Immature natural killer cell (primary cell): ENCODE measurements around the gene AKR1A1. TPM values are rescaled to one million over a fixed set of nuclear protein-coding genes. Genes with fewer than 3 reads are reported as not detected.

Source experiments
- DNase-seq, 3 donors: peaks; one replicate each; pipeline ENCODE4 v3.0.0; 2022; ENCODE audit warnings: mixed read lengths in 1 of 3
- H3K27ac Mint-ChIP-seq, 6 donors: one replicate each; pipeline ENCODE4 v1.8.0; 2020; ENCODE audit warnings: mixed read lengths in 6 of 6, mild to moderate bottlenecking in 5 of 6, inconsistent platforms in 4 of 6, moderate library complexity in 3 of 6
- H3K27me3 Mint-ChIP-seq, 3 donors: one replicate each; pipeline ENCODE4 v1.8.0; 2020 to 2021; ENCODE audit warnings: low read depth in 3 of 3, mild to moderate bottlenecking in 3 of 3, mixed read lengths in 3 of 3, moderate library complexity in 3 of 3, inconsistent platforms in 1 of 3
- H3K36me3 Mint-ChIP-seq, 3 donors: one replicate each; pipeline ENCODE4 v1.8.0; 2020; ENCODE audit warnings: mixed read lengths in 3 of 3, inconsistent platforms in 2 of 3, mild to moderate bottlenecking in 2 of 3
- H3K4me1 Mint-ChIP-seq, 2 donors: one replicate each; pipeline ENCODE4 v1.8.0; 2020; ENCODE audit warnings: inconsistent platforms in 2 of 2, mild to moderate bottlenecking in 2 of 2, mixed read lengths in 2 of 2, moderate library complexity in 1 of 2
- H3K4me3 Mint-ChIP-seq, 5 donors: one replicate each; pipeline ENCODE4 v1.8.0; 2020; ENCODE audit warnings: mild to moderate bottlenecking in 5 of 5, mixed read lengths in 5 of 5, inconsistent platforms in 3 of 5, moderate library complexity in 3 of 5
- H3K9me3 Mint-ChIP-seq, 6 donors: one replicate each; pipeline ENCODE4 v1.8.0; 2020; ENCODE audit warnings: mild to moderate bottlenecking in 6 of 6, mixed read lengths in 6 of 6, inconsistent platforms in 4 of 6, moderate library complexity in 3 of 6
- polyA plus RNA-seq, 3 donors: library from polyadenylated mRNA; unstranded; fragments of 300-500 nt; fragmentation: Illumina TruSeq; gene quantifications; one replicate each; pipeline ENCODE4 v1.2.3, GENCODE V29; 2021

The AKR1A1 gene
- polyA plus RNA-seq, 3 donors from 2014 or later: 89.1 to 133 (median 94.6) TPM

DNA sequence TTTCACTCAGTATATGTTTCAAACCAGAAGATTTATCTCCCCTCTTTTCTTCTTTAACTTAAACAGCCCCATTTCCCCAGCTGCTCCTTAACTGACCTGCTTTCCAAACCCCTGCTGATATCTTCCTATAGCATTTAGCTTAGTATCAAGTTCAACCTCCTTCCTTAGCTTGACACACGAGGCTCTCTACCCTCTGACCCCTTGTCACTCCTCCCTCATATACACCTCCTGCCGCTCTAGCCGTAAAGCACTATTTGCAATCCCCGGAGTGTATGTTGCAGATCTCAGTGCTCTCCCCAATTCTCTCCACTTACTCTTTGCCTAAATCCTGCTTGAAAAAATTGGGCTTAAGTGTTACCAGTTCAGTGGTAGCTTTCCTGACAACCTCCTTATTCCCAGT is 13.7 kb upstream of the AKR1A1 start:
- Mint-ChIP-seq H3K27ac (no peak overlapping the region), H3K27me3 (peaks cover under 1 to 13% (median 9%) of the 10 kb centered on the region in 3 donors), H3K36me3 (no peaks in the 10 kb centered on the region), H3K4me3 (no peak overlapping the region), H3K4me1 (no peaks in the 10 kb centered on the region), H3K9me3 (no peaks in the 10 kb centered on the region)
- no peak for DNase-seq

GRCh38 chr1:45541193-45541592 is 9.4 kb upstream of the AKR1A1 start:
- DNase-seq: no peak
- Mint-ChIP-seq H3K36me3 (no peaks in the 10 kb centered on the region), H3K27me3 (peaks cover 0 to 22% (median 8%) of the 10 kb centered on the region in 3 donors), H3K4me1 (peaks cover 17 to 23% of the 10 kb centered on the region in 2 donors), H3K9me3 (no peaks in the 10 kb centered on the region), H3K4me3 (no peak overlapping the region), H3K27ac (no peak overlapping the region)

DNA sequence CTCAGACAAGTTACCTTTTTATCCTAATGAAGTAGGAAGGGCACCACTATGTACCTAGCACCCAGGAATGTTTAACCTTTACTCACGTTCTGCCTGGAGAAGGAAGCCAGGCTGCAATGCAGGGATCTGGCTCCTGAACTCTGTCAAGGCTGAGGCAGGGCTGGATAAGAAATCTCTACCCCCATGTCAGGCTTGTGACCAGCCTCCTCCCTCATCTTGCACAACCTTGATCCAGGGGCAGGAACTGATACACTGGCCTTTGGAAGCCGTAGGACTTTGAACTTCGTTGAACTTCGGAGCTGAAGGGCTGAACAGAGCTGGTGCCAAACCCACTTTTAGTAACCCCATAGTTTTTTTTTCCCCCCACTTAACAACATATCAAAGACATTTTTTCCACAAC is 8.0 kb upstream of the AKR1A1 start:
- H3K9me3 Mint-ChIP-seq: no peaks in the 10 kb centered on the region
- peak overlapping the region in 2 of 6 donors; percentile 36 to 55 for H3K27ac Mint-ChIP-seq
- H3K4me3 Mint-ChIP-seq: peak overlapping the region in 1 of 5 donors; percentile 25
- DNase-seq: no peak
- H3K36me3 Mint-ChIP-seq: no peaks in the 10 kb centered on the region
- peaks cover 17 to 23% of the 10 kb centered on the region in 2 donors for H3K4me1 Mint-ChIP-seq
- peaks cover 2 to 22% (median 6%) of the 10 kb centered on the region in 3 donors for H3K27me3 Mint-ChIP-seq

DNA sequence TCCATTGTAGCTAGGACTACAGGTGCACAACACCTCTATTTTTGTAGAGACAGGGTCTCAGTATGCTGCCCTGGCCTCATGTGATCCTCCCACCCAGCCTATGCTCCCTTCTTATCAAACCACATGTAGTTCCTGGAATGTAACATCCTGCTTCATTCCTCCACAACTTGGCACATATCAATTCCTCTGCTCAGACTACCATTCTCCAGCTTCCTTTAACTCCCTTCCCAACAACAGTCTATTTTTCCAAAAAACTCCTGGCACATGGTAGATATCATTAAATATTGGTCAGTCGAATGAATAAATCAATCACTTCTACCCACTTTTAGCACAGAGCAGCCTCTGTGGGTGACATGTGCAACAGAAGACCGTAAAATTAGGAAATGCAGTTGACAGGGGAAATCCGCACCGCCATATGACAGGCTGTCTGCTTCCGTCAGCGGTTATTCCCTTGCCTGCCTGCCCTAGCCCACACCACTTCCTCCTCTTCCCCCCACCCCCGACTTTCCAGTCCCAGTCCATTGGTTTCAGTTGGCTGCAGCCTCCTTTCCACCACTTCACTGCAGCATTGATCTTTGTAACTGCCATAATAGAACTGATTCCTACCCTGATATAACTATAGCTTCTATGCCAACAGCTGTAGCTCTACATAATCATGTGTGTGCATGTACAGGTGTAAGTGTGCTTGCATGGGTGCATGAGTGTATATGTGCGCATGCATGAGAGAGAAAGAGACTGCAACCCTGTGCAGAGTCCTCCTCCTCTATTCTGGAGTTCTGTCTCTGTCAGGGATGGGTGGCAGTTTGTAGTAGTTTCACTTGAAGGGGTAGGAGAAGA is 6.8 kb upstream of the AKR1A1 start:
- Mint-ChIP-seq H3K4me3 (peak overlapping the region; percentile 38 to 70 (median 63)), H3K9me3 (no peaks in the 10 kb centered on the region)

GRCh38 chr1:45544530-45544929 is 6.1 kb upstream of the AKR1A1 start:
- no peak for DNase-seq
- H3K4me1 Mint-ChIP-seq: peaks cover 17 to 23% of the 10 kb centered on the region in 2 donors
- H3K4me3 Mint-ChIP-seq: no peak overlapping the region
- H3K27ac Mint-ChIP-seq: peak overlapping the region in 4 of 6 donors; percentile 37 to 77 (median 68)
- no peaks in the 10 kb centered on the region for H3K36me3 Mint-ChIP-seq
- H3K27me3 Mint-ChIP-seq: peaks cover 2 to 22% (median 6%) of the 10 kb centered on the region in 3 donors
- H3K9me3 Mint-ChIP-seq: no peaks in the 10 kb centered on the region

More for the DNA sequence above, 6.8 kb upstream of the AKR1A1 start:
- peak; percentile 71 to 76 (median 74) for DNase-seq
- H3K36me3 Mint-ChIP-seq: no peaks in the 10 kb centered on the region
- H3K27me3 Mint-ChIP-seq: peaks cover 2 to 22% (median 6%) of the 10 kb centered on the region in 3 donors
- H3K27ac Mint-ChIP-seq: peak overlapping the region; percentile 32 to 89 (median 78)
- H3K4me1 Mint-ChIP-seq: peaks cover 17 to 23% of the 10 kb centered on the region in 2 donors

DNA sequence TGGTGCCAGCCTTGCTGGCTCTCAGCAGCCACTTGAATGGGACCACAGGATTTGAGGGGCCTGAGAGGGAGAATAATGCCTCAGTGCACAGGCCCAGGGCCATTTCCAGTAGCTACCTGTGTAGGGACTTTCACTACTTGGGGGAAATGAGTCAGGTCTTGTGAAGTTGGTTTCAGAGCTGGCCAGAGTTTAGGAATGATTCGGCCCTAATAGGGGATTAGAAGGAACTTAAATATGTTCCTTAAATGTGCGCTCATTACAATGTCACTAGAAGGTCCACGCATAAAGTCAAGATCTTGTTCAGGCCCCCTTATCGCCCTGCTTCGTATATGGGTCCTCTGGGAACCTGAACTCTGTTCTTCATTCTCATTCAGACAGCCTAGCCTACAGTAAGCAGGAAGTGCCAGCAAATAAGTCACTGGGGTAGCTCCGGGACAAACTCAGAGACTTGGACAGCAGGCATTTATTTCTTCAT is 5.6 kb upstream of the AKR1A1 start:
- Mint-ChIP-seq H3K4me3 (no peak overlapping the region), H3K27ac (peak overlapping the region in 4 of 6 donors; percentile 55 to 77 (median 67)), H3K27me3 (peaks cover 2 to 20% (median 6%) of the 10 kb centered on the region in 3 donors), H3K4me1 (peaks cover 17 to 23% of the 10 kb centered on the region in 2 donors), H3K36me3 (no peaks in the 10 kb centered on the region), H3K9me3 (no peaks in the 10 kb centered on the region)
- DNase-seq: no peak

GRCh38 chr1:45545553-45546310 is 4.9 kb upstream of the AKR1A1 start:
- no peak for DNase-seq
- no peaks in the 10 kb centered on the region for H3K36me3 Mint-ChIP-seq
- peaks cover 4 to 17% (median 8%) of the 10 kb centered on the region in 3 donors for H3K27me3 Mint-ChIP-seq
- H3K4me1 Mint-ChIP-seq: peaks cover 23 to 29% of the 10 kb centered on the region in 2 donors
- no peak overlapping the region for H3K4me3 Mint-ChIP-seq
- no peaks in the 10 kb centered on the region for H3K9me3 Mint-ChIP-seq
- H3K27ac Mint-ChIP-seq: peak overlapping the region in 4 of 6 donors; percentile 42 to 77 (median 67)

GRCh38 chr1:45551684-45552083 is 1.1 kb downstream of the AKR1A1 start:
- DNase-seq: no peak
- Mint-ChIP-seq H3K27me3 (peaks cover 2 to 5% (median 3%) of the 10 kb centered on the region in 3 donors), H3K36me3 (peaks cover 0 to 4% (median 0%) of the 10 kb centered on the region in 3 donors), H3K4me1 (peaks cover 22 to 26% of the 10 kb centered on the region in 2 donors), H3K27ac (peak overlapping the region; percentile 90 to 98 (median 97)), H3K9me3 (no peaks in the 10 kb centered on the region), H3K4me3 (peak overlapping the region; percentile 97 to 100 (median 98))

DNA sequence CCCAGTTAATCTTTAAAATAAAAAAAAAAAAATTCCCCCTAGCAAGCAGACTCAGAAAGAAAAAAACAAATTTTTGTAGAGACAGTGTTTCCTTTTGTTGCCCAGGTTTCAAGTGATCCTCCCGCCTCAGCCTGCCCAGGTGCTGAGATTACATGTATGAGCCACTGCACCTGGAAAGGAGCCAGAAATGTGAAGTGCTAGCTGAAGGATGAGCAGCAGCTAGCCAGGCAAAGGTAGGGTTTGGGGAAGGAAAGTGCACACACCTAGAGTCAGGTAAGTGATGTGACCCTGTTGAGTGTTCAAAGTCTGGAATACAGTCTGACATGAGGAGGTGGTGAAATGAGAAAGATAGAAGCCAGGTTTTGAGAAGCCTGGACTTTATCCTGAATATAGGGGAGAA is 1.7 kb downstream of the AKR1A1 start:
- DNase-seq: no peak
- Mint-ChIP-seq H3K4me1 (peaks cover 22 to 28% of the 10 kb centered on the region in 2 donors), H3K36me3 (peaks cover 0 to 4% (median 0%) of the 10 kb centered on the region in 3 donors), H3K9me3 (no peaks in the 10 kb centered on the region), H3K4me3 (peak overlapping the region in 2 of 5 donors; percentile 48 to 97), H3K27me3 (peaks cover 2 to 4% (median 3%) of the 10 kb centered on the region in 3 donors), H3K27ac (peak overlapping the region in 2 of 6 donors; percentile 2 to 26)

DNA sequence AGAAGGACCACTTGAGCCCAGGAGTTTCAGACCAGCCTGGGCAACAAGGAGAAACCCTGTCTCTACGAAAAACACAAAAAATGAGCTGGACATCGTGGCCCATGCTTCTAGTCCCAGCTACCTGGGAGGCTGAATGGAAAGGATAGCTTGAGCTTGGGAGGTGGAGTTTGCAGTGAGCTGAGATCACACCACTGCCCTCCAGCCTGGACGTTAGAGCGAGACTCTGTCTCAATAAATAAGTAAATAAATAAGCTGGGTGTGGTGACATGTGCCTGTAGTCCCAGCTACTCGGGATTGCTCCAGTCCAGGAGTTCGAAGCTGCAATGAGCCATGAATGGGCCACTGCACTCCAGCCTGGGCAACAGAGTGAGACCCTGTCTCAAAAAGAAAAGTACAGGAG is 3.6 kb downstream of the AKR1A1 start:
- Mint-ChIP-seq H3K4me1 (peaks cover 25 to 31% of the 10 kb centered on the region in 2 donors), H3K36me3 (peaks cover 0 to 4% (median 0%) of the 10 kb centered on the region in 3 donors), H3K27ac (no peak overlapping the region), H3K27me3 (peaks cover 2 to 4% (median 3%) of the 10 kb centered on the region in 3 donors), H3K4me3 (no peak overlapping the region), H3K9me3 (no peaks in the 10 kb centered on the region)
- no peak for DNase-seq

GRCh38 chr1:45557422-45557944 is 6.9 kb downstream of the AKR1A1 start:
- peaks cover 5 to 8% of the 10 kb centered on the region in 2 donors for H3K4me1 Mint-ChIP-seq
- H3K4me3 Mint-ChIP-seq: no peak overlapping the region
- H3K9me3 Mint-ChIP-seq: no peaks in the 10 kb centered on the region
- H3K27ac Mint-ChIP-seq: no peak overlapping the region
- H3K27me3 Mint-ChIP-seq: no peaks in the 10 kb centered on the region
- no peak for DNase-seq
- peaks cover 0 to 15% (median 0%) of the 10 kb centered on the region in 3 donors for H3K36me3 Mint-ChIP-seq

- Mint-ChIP-seq H3K4me3 (no peak overlapping the region), H3K9me3 (no peaks in the 10 kb centered on the region), H3K36me3 (peaks cover 3 to 36% (median 11%) of the 10 kb centered on the region in 3 donors), H3K27me3 (peaks cover 0 to 3% (median 0%) of the 10 kb centered on the region in 3 donors), H3K4me1 (no peaks in the 10 kb centered on the region), H3K27ac (no peak overlapping the region)
- DNase-seq: no peak
Observed at GRCh38 chr1:45563843-45564242, 13.2 kb downstream of the AKR1A1 start.

GRCh38 chr1:45566722-45567121 is 16.1 kb downstream of the AKR1A1 start:
- Mint-ChIP-seq H3K36me3 (peaks cover 3 to 31% (median 11%) of the 10 kb centered on the region in 3 donors), H3K4me1 (no peaks in the 10 kb centered on the region), H3K27ac (no peak overlapping the region), H3K9me3 (no peaks in the 10 kb centered on the region), H3K27me3 (peaks cover 0 to 3% (median 0%) of the 10 kb centered on the region in 3 donors), H3K4me3 (no peak overlapping the region)
- no peak for DNase-seq
